ENCODE results near the gene SH2D3C. TPM values are rescaled to one million over a fixed set of nuclear protein-coding genes. Genes with fewer than 3 reads are reported as not detected.

The SH2D3C gene
- total RNA-seq, 2 experiments from 2014 or later = 10.9 to 11.8 TPM

- Histone ChIP-seq H3K27me3 (ENCODE audit: control insufficient read depth in 1 of 2, insufficient read depth in 2 of 2, low read length in 2 of 2) (no peaks in the 10 kb centered on the region), H3K4me1 (ENCODE audit: insufficient read depth, low read length) (no peaks in the 10 kb centered on the region), H3K27ac (ENCODE audit: low read depth in 1 of 2, low read length in 2 of 2) (no peak overlapping the region), H3K9me3 (ENCODE audit: control insufficient read depth in 1 of 2, insufficient read depth in 1 of 2, low read length in 2 of 2) (no peaks in the 10 kb centered on the region), H3K4me3 (ENCODE audit: low read length) (no peak overlapping the region), H3K36me3 (ENCODE audit: insufficient read depth, low read length) (peaks cover 71% of the 10 kb centered on the region)
- Mint-ChIP-seq H3K4me1 (ENCODE audit: low read depth) (no peaks in the 10 kb centered on the region), H3K27ac (no peak overlapping the region), H3K27me3 (no peaks in the 10 kb centered on the region), H3K36me3 (ENCODE audit: low read depth) (peaks cover 63% of the 10 kb centered on the region), H3K9me3 (no peaks in the 10 kb centered on the region), H3K4me3 (no peak overlapping the region)
- DNase-seq (no peak), ATAC-seq (ENCODE audit: poor library complexity) (no peak)
- intact Hi-C loops (cut with DNase I, micrococcal nuclease) = no loop called here
- TF ChIP-seq CTCF (IDR thresholded peaks at IDR 0.05) = no peak
- ChIA-PET POLR2A (interaction anchor here (0.6 kb wide), 1 partner anchor 322 kb away, joined by 4 read pairs; no protein-coding TSS in a partner anchor), CTCF (no interaction called here)
These were observed 33.5 kb upstream of the SH2D3C start for GRCh38 chr9:127812011-127812410.

- H3K4me1 Mint-ChIP-seq (ENCODE audit: low read depth) = no peaks in the 10 kb centered on the region
- intact Hi-C loops (cut with DNase I, micrococcal nuclease) = no loop called here
- no peak for DNase-seq
- POLR2A ChIA-PET = no interaction called here
- Histone ChIP-seq H3K9me3 (ENCODE audit: control insufficient read depth in 1 of 2, insufficient read depth in 1 of 2, low read length in 2 of 2) (no peaks in the 10 kb centered on the region), H3K36me3 (ENCODE audit: insufficient read depth, low read length) (peaks cover 73% of the 10 kb centered on the region), H3K4me3 (ENCODE audit: low read length) (no peak overlapping the region), H3K27me3 (ENCODE audit: control insufficient read depth in 1 of 2, insufficient read depth in 2 of 2, low read length in 2 of 2) (no peaks in the 10 kb centered on the region), H3K27ac (ENCODE audit: low read depth in 1 of 2, low read length in 2 of 2) (no peak overlapping the region), H3K4me1 (ENCODE audit: insufficient read depth, low read length) (peaks cover 1% of the 10 kb centered on the region)
- H3K4me3 Mint-ChIP-seq = no peak overlapping the region
- H3K27ac Mint-ChIP-seq = no peak overlapping the region
- no peaks in the 10 kb centered on the region for H3K9me3 Mint-ChIP-seq
- TF ChIP-seq CTCF (IDR thresholded peaks at IDR 0.05) = no peak
- CTCF ChIA-PET = no interaction called here
- H3K27me3 Mint-ChIP-seq = no peaks in the 10 kb centered on the region
- ATAC-seq (ENCODE audit: poor library complexity) = no peak
- peaks cover 73% of the 10 kb centered on the region for H3K36me3 Mint-ChIP-seq (ENCODE audit: low read depth)
These were observed 32.1 kb upstream of the SH2D3C start for GRCh38 chr9:127810378-127811187.

GRCh38 chr9:127809540-127810377 lies 31.3 kb upstream of the SH2D3C start:
- H3K27me3 Mint-ChIP-seq = no peaks in the 10 kb centered on the region
- H3K4me1 Mint-ChIP-seq (ENCODE audit: low read depth) = no peaks in the 10 kb centered on the region
- H3K9me3 Mint-ChIP-seq = no peaks in the 10 kb centered on the region
- ATAC-seq (ENCODE audit: poor library complexity) = no peak
- DNase-seq = peak in 1 of 14 experiments; percentile 27
- ChIA-PET CTCF (no interaction called here), POLR2A (no interaction called here)
- no peak overlapping the region for H3K4me3 Mint-ChIP-seq
- H3K27ac Mint-ChIP-seq = no peak overlapping the region
- intact Hi-C loops (cut with DNase I, micrococcal nuclease) = loop anchor here in 1 of 2 experiments (5.0 kb wide), 1 partner anchor 43 kb away; the partner anchor contains the start of gene ENG
- Histone ChIP-seq H3K4me1 (ENCODE audit: insufficient read depth, low read length) (peaks cover 2% of the 10 kb centered on the region), H3K27me3 (ENCODE audit: control insufficient read depth in 1 of 2, insufficient read depth in 2 of 2, low read length in 2 of 2) (no peaks in the 10 kb centered on the region), H3K4me3 (ENCODE audit: low read length) (no peak overlapping the region), H3K27ac (ENCODE audit: low read depth in 1 of 2, low read length in 2 of 2) (no peak overlapping the region), H3K36me3 (ENCODE audit: insufficient read depth, low read length) (peaks cover 70% of the 10 kb centered on the region), H3K9me3 (ENCODE audit: control insufficient read depth in 1 of 2, insufficient read depth in 1 of 2, low read length in 2 of 2) (no peaks in the 10 kb centered on the region)
- H3K36me3 Mint-ChIP-seq (ENCODE audit: low read depth) = peaks cover 70% of the 10 kb centered on the region
- no peak for TF ChIP-seq CTCF (IDR thresholded peaks at IDR 0.05)

All from CD4-positive, alpha-beta T cell (primary cell).